NCI-H2029 treated with DMSO at 0.1 percent for 48 hours (cell line): ENCODE data around the gene SLC2A1.

Experiments
- DNase-seq: peaks from one replicate; lab custom pipeline; 2025; lab: John Stamatoyannopoulos, UW

The SLC2A1 gene

GRCh38 chr1:42960566-42961311 is 2.1 kb upstream of the SLC2A1 start:
- no peak for DNase-seq

GRCh38 chr1:42960122-42960390 is 1.4 kb upstream of the SLC2A1 start:
- DNase-seq = no peak

- DNase-seq = no peak
These were observed 684 bp downstream of the SLC2A1 start for GRCh38 chr1:42957880-42958487.

- DNase-seq = no peak
These were observed 1.3 kb downstream of the SLC2A1 start for GRCh38 chr1:42957229-42957879.

GRCh38 chr1:42956739-42957138 is 1.9 kb downstream of the SLC2A1 start:
- no peak for DNase-seq

- DNase-seq = no peak
These were observed 3.2 kb downstream of the SLC2A1 start for GRCh38 chr1:42955311-42956063.

GRCh38 chr1:42953182-42954180 is 5.2 kb downstream of the SLC2A1 start:
- no peak for DNase-seq

GRCh38 chr1:42952303-42953001 is 6.2 kb downstream of the SLC2A1 start:
- DNase-seq = no peak

- DNase-seq = no peak
These were observed 7.1 kb downstream of the SLC2A1 start for GRCh38 chr1:42951588-42951987.

- no peak for DNase-seq
These were observed 8.6 kb downstream of the SLC2A1 start for GRCh38 chr1:42950116-42950481.

- peak; percentile 40 for DNase-seq
These were observed 9.2 kb downstream of the SLC2A1 start for GRCh38 chr1:42949312-42950115.

GRCh38 chr1:42947965-42948732 is 10.5 kb downstream of the SLC2A1 start:
- DNase-seq = no peak

- DNase-seq = no peak
These were observed 11.6 kb downstream of the SLC2A1 start for GRCh38 chr1:42947117-42947516.

GRCh38 chr1:42946120-42946898 is 12.4 kb downstream of the SLC2A1 start:
- no peak for DNase-seq

- no peak for DNase-seq
These were observed 13.5 kb downstream of the SLC2A1 start for GRCh38 chr1:42945164-42945563.

GRCh38 chr1:42944246-42944928 is 14.3 kb downstream of the SLC2A1 start:
- no peak for DNase-seq

- no peak for DNase-seq
These were observed 14.9 kb downstream of the SLC2A1 start for GRCh38 chr1:42943728-42944127.

GRCh38 chr1:42943166-42943565 is 15.5 kb downstream of the SLC2A1 start:
- no peak for DNase-seq
